CD1c-positive myeloid dendritic cell (primary cell): Measurements from ENCODE around the gene HAO2.
"Not testable (repeated sequence)": the region's sequence is repeated elsewhere in the genome, so short reads cannot be mapped to it uniquely, and the experiment has no call there.

Experiments
- DNase-seq: peaks from one replicate; pipeline ENCODE4 v3.0.0-alpha.2; 2016; ENCODE audit errors: extremely low spot score

Gene HAO2

GRCh38 chr1:119368554-119368953, at the start of gene HAO2:
Gene HAO2 (plus strand): TSS chr1:119368785. CDS start chr1:119381086, 12,301 bp downstream.
- no peak for DNase-seq

GRCh38 chr1:119320100-119320499, 48.5 kb upstream of the HAO2 start:
- DNase-seq: no peak

DNA sequence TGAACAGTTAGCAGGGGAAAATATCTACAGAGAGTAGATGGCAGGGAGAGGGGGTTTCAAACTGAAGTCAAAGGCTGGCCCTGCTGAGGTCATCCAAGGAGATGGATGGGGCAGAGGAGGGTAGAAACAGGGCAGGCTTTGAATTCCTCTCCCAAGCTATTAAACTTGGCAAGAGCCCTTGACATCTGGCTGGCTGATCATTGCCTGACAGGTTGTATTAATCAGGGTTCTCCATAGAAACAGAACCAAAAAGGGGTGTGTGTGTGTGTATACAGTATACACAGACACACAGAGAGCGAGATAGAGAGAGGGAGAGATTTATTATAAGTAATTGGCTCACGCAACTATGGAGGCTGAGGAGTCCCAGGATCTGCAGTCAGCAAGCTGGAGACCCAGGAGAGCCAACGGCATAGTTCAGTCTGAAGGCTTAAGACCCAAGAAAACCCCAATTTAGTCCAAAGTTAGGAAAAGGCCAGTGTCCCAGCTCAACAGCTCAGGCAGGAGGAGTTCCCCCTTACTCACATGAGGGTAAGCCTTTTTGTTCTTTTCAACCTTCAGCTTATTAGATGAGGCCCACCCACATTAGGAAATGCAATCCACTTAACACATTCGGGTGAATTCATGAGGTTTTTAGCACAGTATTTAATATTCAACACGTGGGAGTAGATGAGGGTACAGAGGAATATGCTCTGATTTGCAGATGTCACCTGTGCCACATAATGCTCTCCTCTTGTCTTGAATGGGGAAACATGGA, 46.7 kb upstream of the HAO2 start:
- DNase-seq: no peak

DNA sequence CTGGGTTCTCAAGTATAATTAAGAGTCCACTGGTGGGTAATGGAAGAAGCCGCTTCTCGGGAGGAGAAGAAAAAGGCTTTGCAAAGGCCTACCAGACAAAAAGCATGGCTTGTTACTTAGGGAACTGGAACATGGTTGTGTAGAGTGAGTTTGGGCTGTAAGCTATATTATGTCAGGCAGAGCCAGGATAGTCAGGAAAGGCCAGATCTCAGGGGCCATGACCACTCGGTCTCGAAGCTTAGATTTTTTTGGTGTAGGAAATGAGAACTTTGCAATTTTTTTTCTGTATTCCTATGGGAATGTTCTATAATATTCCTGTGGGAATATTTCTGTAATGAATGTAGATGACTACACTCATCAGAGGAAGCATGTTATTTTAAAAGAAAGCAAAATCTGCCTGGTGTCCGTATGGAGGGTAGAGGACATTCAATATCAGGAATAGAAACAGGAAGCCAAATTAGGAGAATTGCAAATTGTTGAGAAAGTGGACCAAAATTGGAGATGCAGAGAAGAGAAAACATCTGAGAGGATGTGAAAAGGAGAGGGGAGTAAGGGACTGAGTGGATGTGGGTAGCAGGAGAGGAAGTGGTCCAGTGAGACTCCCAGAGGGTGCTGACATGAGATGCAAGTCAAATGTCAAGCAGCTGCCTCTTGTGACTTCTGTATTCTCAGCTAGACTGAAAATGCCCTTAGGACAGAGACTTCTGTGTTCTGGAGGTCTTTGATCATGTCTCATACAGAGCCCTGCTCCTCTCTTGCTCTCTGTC, 45.2 kb upstream of the HAO2 start:
- peak; percentile 57 for DNase-seq

DNA sequence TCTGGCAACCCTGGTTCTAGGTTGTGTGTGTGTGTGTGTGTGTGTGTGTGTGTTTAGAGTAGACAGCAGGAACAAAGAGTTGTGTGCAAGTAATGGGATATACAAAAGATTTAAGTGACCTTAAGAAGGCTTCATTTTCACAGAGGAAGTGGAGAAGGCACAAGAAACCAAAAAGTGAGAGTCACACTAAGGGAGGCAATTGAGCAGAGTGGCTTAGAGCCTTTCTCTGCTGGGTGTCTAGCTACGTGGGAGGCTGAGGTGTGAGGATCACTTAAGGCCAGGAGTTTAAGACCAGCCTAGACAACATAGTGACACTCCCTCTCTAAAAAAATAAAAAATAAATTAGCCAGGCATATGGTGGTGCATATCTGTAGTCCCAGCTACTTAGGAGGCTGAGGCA, 44.4 kb upstream of the HAO2 start:
- DNase-seq: no peak

DNA sequence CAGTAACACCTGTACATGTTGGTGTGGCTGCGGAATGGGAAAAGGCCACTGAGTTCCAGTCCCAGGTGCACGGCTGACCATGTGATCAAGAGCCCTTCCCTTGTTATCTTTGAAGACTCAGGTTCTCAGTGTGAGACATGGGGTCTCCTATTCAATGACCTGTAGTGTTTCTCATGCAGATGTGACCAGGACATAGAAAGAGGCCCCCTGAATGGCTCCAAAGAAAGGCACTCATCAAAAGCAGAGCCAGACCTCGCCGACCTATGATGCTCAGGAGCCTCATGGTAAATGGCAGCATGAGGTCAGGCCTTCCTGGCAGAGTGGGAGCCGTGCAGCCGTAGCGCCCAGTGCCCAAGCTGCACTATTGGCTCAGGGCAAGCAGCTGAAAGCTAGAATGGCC, 42.3 kb upstream of the HAO2 start:
- no peak for DNase-seq

GRCh38 chr1:119327094-119327449, 41.5 kb upstream of the HAO2 start:
- no peak for DNase-seq

- no peak for DNase-seq
These were observed 41.0 kb upstream of the HAO2 start for GRCh38 chr1:119327450-119328155.

- no peak for DNase-seq
These were observed 38.8 kb upstream of the HAO2 start for GRCh38 chr1:119329541-119330461.

DNA sequence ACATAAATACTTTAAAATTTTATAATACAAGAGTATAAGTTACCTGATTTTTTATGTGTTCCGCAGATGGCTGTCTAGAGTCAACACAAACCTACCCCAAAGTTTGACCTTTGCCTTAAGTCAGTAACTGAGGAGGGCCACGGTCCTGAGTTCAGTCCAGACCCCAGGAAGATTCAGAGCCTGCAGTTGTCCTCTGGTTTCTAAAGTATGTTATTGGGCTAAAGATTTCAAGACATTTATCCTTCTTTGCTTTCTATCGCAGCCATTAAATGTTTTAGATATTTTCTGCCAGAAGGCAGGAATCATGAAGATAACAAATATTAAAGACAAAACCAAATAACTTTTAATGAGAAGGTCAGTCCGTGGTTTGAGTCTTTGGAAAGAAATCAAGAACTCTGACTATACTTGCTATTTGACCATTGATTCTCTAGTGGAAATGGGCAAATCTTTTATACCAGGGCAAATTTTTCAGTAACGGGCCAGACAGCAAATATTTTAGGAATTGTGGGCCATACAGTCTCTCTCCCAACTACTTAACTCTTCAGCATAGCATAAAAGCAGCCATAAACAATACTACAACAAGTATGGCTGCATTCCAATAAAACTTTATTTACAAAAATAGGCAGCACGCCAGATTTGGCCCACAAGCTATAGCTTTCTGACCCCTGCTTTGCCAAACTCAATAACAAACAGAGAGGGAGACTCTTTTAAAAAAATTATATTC, 38.0 kb upstream of the HAO2 start:
- DNase-seq: no peak

- DNase-seq: no peak
These were observed 37.4 kb upstream of the HAO2 start for GRCh38 chr1:119331190-119331515.

GRCh38 chr1:119331915-119332314, 36.7 kb upstream of the HAO2 start:
- no peak for DNase-seq

DNA sequence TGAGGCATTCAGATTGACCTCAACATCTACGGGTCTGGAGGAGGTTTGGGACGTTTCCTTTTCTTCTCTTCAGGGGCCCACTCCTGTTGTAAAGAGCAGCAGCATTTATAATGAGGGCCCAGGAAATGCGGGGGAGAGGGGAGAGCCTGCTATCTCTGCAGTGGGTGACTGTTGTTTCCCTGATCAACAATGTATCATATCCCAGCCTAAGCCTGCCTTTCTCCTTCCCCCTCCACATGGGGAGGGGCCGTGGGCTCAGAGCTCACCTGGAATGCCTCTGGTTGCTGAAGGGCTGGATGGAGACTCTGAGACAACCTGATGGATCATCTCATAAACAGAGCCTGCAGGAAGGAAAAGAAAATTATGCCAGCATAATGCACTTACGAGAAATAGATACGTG, 36.0 kb upstream of the HAO2 start:
- DNase-seq: no peak

DNA sequence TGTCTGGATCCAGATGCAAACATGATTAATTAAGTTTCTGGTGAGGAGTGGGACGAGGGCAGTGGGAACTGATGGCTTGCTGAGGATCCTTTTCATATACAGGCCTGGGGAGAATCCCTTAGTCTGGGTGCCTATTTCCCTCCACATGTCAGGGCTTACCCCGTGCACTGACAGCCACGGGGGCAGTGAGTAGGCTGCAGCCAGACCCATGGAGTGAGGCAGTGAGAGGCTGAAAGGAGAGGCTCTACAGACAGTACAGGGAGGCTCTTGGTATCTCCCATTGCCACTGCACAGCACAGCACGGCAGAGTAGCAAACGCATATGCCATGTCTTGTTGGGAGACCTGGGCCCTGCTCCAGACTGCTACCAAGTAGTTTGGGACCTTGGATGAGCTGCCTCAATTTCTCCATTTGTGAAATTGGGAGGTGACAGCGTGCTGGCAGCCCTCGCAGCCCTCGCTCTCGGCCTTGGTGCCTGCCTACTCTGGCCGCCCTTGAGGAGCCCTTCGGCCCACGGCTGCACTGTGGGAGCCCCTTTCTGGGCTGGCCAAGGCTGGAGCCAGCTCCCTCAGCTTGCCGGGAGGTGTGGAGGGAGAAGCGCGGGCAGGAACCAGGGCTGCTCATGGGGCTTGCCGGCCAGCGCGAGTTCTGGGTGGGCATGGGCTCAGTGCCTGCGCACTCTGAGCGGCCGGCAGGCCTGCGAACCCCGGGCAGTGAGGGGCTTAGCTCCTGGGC, 35.3 kb upstream of the HAO2 start:
- no peak for DNase-seq

DNA sequence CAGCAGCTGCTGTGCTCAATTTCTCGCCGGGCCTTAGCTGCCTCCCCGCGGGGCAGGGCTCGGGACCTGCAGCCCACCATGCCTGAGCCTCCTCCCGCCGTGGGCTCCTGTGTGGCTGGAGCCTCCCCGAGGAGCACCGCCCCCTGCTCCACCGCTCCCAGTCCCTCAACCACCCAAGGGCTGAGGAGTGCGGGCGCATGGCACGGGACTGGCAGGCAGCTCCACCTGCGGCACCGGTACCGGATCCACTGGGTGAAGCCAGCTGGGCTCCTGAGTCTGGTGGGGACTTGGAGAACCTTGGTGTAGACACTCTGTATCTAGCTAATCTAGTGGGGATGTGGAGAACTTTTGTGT, 34.7 kb upstream of the HAO2 start:
- DNase-seq: not testable (repeated sequence)

- DNase-seq: no peak
These were observed 31.7 kb upstream of the HAO2 start for GRCh38 chr1:119336848-119337247.

DNA sequence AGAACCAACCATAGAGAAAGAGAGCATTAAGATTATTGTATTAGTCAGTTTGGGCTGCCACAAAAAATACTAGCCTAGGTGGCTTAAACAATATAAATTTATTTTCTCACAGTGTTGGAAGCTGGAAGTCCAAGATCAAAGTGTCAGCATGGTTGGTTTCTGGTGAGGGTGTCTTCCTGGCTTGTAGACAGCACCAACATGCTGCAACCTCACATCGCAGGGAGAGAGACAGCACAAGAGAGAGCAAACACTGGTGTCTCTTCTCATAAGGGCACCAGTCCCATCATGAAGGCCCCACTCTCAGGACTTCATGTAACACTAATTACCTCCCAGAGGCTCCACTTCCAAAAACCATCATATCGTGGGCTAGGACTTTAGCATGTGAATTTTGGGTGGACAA, 30.6 kb upstream of the HAO2 start:
- no peak for DNase-seq

- DNase-seq: no peak
These were observed 29.8 kb upstream of the HAO2 start for GRCh38 chr1:119338757-119339156.

DNA sequence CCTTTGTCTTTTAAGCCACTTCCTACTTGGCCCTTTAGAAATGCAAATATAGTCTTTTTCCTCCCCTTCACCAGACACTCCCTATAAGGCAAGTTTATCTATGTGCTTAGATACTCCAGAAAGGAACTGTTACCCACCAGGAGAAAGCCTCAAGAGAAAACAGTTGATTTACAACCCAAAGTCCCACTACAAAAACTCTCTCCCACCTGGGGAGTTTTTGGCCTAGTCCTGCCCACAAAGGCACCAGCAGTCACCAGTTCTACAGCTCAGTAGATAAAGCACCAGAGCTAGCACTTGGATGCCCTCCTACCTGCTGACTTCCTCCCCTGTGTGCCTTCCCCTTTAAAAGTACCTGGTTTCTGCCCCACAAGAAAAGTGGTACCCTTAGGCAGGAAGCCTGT, 27.7 kb upstream of the HAO2 start:
- DNase-seq: no peak

DNA sequence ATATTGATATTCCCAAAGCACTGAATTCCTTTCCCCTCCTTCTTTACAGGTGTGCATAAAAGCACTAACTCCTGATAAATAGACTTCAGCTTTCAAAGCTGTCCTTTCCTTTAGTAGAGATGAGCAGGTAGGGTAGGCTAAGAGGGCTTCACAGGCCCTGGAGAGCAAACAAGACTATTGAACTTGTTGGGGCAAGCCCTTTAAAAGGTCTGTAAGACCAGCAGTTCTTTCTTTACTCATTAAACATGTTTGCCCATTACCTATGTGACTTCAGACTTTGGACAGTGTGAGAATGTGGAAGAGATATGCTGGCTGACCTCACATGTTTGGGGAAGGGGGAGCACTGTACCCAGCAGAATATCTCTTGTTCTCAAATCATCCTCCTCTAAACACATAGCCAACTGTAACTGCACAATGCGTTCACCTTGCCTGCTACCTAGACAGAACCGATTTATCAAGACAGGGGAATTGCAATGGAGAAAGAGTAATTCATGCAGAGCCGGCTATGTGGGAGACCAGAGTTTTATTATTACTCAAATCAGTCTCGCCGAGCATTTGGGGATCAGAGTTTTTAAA, 27.1 kb upstream of the HAO2 start:
- DNase-seq: no peak
